HG03060 (cell line): ENCODE data around the gene PMF1.
A peak's percentile ranks its signal among the peaks of the same experiment; 100 is the strongest.
"Not testable (repeated sequence)": the region's sequence is repeated elsewhere in the genome, so short reads cannot be mapped to it uniquely, and the experiment has no call there.

Experiments used
- ATAC-seq: cut with Tn5 transposase; IDR thresholded peaks from one replicate; pipeline ENCODE4 v1.9.1; 2021; ENCODE audit warnings: low read depth, moderate number of reproducible peaks; ENCODE audit not compliant: unreplicated experiment

Gene PMF1

DNA sequence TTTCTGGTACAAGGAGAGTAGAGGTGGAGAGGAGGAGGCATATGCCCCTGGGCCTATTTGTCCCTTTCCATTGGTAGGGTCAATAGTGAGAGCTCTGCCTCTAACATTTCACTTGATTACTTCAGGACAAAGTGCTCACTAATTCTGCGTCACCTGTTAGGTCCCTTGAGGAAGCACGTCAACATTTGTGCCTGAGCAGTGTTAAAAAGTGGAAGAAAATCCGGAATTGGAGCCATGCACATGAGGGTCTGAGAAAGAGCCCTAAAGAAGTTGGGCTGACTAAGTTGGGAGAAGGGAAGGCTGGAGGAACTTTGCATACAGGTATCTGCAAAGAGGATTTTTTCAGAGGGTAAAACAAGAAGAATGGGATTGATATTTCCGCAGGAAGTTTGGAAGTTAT, 17.0 kb upstream of the PMF1 start:
- ATAC-seq: no peak

DNA sequence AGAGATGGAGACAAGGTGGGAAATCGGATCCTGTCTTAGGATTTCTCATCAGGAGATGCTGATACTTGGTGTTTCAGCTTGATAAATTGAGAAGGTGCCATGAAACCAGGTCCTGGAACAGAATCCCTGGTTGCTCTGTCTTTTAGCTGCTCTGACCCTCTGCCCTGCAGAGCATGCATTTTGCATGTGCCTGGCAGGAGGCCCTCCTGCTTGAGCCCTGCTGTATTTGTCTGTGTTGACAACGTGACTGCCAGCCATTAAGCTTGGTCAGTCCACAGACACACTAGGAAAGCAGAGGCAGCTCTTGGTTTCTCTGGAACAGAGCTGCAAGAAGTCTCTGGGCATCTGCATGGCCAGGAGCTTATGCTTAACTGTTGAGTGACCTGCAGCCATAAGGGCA, 16.4 kb upstream of the PMF1 start:
- ATAC-seq: no peak

DNA sequence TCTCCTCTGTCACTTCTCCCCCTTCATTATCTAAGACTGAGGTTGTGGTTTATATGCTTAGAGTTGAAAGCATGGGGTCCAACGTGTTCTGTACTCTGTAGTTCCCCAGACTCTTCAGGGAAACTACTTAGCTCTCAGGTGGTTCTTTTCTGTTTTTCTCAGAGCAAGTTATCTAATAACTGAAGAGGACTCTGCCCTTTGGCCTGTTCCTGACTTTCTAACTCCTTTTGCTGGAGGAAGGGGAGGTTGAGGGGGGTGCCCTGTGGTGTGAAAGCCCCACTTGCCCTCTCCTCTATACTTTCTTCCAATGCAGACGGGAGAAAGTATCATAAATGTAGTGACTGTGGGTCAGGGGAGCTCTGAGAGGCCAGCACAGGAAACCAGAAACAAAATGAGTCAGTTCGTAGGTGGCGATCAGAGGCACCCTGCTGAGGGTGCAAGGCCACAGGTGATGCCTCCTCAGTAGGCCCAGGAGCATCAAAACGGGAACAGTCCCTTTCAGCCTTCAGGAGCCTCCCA, 13.9 kb upstream of the PMF1 start:
- no peak for ATAC-seq

DNA sequence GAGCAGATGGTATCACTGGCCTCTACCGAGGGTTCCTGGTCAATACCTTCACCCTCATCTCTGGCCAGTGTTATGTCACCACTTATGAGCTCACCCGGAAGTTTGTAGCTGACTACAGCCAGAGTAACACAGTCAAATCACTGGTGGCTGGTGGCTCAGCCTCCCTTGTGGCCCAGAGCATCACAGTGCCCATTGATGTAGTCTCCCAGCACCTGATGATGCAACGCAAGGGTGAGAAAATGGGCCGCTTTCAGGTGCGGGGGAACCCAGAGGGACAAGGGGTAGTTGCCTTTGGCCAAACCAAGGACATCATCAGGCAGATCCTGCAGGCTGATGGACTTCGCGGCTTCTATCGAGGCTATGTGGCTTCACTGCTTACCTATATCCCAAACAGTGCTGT, 12.8 kb upstream of the PMF1 start:
- no peak for ATAC-seq

DNA sequence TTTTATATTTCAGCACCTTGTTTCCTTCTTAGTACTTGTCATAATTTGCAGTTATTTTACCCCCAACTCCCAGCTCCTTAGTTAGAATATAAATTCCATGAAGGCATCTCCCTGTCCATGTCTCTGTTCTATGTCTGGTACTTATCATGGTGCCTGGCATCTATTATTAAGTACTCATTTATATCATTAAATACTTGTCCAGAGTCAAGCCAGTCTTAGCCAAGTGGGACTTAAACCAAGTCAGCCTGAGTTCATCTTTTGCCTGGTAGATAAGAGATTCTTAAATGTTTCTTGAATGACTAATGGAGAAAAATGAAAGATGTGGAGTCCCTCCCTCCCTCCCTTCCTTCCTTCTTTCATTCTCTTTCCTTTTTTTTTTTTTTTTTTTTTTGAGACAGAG, 9.5 kb upstream of the PMF1 start:
- ATAC-seq: no peak

DNA sequence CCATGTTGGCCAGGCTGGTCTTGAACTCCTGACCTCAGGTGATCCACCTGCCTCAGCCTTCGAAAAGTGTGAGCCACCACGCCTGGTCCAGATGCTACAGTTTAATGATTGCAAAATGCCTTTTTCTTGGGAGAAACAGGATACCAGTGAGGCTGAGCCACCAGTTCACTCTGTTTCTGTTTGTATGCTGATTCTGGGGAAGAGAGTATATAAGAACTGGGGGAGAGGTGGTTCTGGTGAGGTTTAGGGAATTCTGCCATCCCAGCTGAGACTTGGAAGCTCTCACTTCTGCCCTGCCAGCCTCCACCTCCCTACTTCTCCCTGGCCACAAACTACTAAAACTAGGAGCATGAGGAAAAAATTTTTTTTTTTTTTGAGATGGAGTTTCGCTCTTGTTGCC, 8.1 kb upstream of the PMF1 start:
- no peak for ATAC-seq

DNA sequence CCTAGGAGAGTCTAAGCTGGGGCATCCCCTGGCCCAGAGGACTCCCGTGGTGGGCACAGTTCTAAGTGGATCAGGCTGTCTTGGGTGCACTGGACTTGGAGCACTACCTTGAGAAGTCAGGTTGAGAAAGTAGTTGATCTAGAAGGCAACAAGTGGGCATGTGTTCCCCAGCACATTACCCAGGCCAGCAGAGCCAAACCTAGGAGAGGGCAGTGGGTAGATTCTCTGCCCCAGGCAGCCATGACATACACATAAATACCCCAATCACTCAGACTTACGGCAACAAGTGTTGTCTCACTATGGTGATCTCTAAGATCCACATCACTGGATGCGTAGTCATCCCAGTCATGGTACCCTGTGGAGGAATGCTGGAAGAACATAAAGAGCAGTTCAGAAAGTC, 1.6 kb upstream of the PMF1 start:
- no peak for ATAC-seq

DNA sequence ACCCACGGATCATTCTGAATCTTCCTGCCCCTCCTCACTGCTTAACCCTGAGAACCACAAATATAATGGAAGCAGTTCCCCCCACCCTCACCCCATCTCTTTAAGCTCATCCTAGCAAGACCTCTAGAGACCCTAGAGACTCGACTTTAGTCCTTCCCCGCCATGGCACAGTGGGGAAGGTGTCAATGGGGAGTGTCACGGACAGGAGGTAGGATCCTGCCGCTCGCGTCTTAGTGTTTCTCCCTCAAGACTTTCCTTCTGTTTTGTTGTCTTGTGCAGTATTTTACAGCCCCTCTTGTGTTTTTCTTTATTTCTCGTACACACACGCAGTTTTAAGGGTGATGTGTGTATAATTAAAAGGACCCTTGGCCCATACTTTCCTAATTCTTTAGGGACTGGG, 677 bp upstream of the PMF1 start:
- no peak for ATAC-seq

DNA sequence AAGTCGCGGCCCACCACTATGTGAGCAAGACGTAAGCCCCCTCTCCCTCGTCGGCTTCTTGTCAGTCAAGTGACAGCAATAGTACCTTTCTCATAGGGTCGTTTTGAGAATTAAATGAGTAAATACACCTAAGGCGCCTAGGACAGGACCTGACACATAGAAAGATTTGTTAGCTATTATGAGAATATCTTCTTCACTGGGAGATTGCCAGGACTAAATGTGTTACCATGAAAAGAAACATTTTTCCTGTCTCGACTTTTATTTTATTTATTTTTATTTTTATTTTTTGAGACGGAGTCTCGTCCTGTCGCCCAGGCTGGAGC, 798 bp downstream of the PMF1 start:
- no peak for ATAC-seq

DNA sequence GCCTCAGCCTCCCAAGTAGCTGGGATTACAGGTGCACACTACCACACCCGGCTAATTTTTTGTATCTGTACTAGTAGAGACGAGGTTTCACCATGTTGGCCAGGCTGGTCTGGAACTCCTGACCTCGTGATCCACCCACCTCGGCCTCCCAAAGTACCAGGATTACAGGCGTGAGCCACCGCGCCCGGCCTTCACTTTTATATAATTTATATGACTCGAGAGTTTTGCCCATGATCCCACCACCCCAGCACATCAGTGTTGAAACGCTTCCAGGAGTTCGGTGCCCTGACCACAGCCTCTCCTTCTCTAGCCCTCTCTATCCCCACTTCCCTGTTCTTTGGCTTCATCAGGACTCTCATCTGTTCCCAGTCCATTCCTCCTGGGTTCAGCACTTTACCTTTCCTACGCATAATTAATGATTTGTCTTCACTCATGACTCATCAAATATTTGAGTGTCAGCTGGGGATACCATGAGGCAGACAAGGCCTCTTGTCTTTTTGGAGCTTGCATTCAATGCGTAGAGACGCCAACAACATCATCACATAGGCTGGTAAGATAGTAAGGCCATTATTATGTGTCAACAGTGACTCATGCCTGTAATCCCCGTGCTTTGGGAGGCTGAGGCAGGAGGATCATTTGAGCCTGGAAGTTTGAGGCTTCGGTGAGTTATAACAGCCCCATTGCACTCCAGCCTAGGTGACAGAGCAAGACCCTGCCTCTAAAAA, 1.4 kb downstream of the PMF1 start:
- ATAC-seq: no peak

DNA sequence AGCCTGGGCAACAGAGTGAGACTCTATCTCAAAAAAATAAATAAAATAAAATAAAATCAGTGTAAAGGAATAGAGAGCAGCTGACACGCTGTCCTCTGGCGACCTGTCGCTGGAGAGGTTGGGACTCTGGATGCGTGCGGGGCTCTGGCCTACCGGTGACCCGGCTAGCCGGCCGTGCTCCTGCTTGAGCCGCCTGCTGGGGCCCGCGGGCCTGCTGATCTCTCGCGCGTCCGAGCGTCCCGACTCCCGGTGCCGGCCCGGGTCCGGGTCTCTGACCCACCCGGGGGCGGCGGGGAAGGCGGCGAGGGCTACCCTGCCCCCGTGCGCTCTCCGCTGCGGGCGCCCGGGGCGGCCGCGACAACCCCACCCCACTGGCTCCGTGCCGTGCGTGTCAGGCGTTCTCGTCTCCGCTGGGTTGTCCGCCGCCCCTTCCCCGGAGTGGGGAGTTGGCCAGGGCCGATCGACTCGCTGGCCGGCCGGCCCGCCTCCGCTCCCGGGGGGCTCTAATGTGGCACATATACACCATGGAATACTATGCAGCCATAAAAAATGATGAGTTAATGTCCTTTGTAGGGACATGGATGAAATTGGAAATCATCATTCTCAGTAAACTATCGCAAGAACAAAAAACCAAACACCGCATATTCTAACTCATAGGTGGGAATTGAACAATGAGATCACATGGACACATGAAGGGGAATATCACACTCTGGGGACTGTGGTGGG, 3.7 kb downstream of the PMF1 start:
- not testable (repeated sequence) for ATAC-seq

DNA sequence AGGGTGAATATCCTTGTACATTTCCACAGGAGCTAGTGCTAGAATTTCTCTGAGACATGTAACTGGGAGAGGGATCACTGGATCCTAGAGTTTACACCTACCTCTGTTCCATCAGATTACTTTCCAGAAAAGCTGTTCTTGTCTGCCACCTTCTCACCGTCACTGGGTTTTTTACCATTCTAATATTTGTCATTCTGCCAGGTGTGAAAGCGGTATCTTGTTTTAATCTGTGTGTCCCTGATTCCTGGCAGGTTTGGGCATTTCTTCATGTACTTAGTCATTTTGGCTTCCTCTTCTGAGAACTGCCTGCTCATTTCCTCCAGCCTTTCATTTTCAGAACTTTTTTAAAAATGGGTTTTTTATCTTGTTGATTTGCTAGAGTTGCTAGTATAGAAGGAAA, 5.1 kb downstream of the PMF1 start:
- ATAC-seq: no peak

DNA sequence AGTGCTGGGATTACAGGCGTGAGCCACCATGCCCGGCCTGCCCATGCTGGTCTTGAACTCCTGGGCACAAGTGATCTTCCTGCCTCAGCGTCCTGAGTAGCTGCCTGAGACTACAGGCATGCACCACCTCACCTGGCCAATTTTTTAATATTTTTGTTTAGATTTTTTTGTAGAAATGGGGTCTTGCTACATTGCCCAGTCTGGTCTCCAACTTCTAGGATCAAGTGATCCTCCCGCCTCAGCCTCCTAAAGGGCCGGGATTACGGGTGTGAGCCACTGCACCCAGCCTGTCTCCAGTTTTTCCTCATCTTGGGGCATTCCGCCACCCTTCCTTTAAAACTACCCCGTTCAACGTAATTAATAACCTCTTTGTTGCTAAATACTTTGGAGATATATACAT, 7.4 kb downstream of the PMF1 start:
- no peak for ATAC-seq

DNA sequence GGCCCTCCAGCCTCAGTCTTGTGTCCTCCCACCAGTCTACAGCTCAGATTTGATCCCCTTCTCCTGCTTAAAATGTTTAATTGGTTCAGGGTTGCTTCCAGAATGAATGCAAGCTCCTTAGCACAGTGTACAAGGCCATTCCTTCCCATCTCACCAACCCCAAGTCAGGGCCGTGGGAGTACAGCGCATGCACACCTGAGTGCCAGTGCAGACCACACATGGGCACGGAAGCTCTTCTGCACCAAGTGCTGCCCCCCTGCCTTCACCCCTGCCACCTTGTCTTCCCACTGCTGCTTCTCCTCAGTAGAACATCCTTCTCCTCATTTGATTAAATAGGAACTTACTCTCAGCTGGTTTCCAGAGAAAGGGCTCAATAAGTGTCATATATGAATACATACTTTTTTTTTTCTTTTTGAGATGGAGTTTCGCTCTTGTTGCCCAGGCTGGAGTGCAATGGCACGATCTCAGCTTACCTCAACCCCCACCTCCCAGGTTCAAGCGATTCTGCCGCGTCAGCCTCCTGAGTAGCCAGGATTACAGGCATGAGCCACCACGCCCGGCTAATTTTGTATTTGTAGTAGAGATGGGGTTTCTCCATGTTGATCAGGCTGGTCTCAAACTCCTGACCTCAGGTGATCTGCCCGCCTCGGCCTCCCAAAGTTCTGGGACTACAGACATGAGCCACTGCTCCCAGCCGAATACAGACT, 9.3 kb downstream of the PMF1 start:
- no peak for ATAC-seq

DNA sequence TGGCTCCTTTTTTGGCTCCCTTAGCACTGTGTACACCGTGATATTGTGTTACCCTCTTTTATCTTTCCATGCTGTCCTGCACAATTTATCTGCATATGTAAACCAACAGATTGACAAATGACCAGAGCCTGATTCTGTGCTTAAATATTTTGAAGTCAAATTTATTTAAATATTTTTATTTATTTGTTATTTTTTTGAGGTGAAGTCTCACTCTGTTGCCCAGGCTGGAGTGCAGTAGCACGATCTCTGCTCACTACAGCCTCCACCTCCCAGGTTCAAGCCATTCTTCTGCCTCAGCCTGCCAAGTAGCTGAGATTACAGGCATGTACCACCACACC, 12.8 kb downstream of the PMF1 start:
- ATAC-seq: no peak

DNA sequence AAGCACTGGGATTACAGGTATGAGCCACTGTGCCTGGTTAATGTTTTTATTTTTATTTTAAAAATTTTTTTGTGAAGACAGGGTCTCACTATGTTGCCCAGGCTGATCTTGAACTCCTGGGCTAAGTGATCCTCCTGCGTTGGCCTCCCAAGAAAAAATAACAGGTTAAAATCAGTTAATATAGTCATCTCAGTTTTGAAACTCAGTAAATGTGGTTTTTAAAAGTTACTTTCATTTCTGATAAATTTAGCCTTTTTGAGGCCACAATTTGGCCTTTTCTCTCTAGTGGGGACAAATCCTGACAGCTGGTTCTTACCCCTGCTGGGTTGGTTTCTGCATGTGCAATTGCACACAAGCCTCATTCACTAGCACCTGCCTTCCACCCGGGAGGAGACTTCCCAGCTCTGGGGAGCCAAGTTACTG, 13.3 kb downstream of the PMF1 start:
- peak; percentile 57 for ATAC-seq

DNA sequence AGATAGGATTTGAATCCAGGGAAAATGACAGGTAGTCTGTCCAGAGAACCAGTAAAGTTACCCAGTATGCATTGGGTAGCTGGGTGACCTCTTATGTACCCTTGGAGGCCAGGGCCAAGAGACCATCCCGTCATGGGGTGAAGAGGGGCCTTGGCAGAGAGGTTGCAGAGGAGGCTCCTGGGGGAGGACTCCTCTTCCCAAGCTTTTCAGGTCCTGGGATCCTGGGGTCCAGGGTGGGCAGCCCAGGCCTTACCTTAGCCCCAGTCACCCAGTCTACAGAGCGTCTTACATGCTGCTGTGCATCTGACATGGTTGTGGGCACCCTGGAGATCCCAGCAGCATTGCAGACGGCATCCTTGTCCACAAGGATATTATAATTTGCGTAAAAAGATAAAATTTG, 14.0 kb downstream of the PMF1 start:
- ATAC-seq: no peak

DNA sequence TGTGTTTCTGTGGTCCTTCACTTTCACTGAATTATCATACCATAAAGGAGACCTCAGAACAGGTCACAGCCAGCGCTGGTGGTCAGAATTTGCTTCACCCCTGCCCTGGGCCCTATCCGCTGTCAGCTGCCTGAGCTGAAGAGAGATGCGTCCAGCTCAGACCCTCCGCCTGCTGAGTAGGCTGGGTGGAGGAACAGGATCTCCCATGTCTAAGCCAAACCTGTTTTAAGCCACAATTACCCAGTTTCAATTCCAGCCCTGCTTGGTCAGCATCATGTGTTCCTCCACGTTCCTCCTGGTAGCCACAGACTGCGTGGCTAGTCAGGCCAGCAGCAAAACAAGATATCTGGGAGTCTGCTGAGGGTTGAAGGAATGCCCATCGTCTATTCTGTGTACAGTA, 15.7 kb downstream of the PMF1 start:
- ATAC-seq: no peak

DNA sequence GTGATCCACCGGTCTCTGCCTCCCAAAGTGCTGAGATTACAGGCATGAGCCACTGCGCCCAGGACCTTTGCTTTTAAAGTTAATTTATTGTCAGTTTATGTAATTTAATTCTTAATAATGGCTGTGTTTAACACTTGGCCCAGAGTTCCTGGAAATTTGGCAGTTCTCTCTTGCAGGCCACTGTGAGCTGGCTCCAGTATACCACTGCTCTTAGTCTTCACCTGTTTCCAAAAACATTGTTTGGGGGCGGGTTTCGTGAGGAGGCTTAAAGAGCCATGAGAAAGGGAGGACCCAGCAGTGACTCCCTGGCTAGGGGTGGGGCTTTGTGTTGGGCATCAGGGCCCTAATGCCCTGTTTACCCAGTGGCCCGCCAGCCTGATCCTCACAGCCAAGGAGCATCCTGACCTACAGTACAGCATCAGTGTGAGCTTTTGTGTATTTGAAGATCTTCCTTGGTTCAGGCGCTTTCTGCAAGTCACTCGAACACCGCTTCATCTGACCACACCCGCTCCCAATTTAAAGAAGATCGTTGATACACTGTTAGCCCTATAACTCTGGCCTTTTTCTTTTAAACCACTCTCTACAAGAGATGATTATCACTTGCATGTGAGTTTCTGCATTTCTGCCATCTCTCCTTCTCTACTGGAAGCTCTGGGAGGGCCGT, 17.1 kb downstream of the PMF1 start:
- no peak for ATAC-seq

DNA sequence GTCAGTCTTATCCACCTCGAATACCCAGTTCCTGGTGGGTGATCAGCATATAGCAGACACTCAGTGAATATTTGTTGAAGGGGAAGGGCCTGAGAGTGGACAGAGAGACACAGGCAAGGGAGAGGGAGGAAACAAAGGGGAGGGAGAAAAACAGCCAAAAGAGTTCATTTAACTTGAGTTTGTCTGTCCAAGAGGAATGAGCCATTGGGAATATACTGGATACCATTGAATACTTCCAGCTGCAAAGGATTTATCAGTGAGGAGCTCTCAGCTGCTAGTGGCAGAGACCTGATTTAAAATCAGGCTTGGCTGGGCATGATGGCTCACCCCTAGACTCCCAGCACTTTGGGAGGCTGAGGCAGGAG, 17.6 kb downstream of the PMF1 start:
- no peak for ATAC-seq

DNA sequence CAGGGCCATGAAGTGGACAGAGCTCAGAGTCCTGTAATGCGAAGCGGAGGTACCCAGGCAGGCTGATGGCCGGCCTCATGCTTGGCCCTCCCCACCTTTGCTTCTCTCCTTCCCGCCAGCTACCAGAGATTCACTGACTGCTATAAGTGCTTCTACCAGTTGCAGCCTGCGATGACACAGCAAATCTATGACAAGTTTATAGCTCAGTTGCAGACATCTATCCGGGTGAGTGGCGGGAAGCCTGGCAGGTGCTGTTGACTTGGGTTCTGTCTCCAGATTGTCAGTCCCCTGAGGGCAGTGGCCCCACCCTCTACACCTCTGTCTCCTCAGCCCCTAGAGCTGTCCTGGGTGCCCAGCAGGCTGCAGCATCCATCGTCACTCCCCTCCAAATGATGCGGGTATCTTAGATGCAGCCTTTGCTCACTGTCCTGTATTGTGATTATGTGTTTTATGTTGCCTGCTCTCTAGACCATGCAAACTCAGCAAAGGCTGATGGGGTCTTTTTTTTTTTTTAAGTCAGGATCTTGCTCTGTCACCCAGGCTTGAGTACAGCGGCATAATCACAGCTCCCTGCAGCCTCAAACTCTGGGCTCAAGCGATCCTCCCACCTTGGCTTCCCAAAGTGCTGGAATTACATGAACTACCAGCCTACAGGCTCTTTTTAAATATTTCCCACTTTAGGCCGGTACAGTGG, 19.5 kb downstream of the PMF1 start:
- no peak for ATAC-seq
